Daoy (cell line): ENCODE data around the gene PLD1. TPM values are rescaled to one million over a fixed set of nuclear protein-coding genes. Genes with fewer than 3 reads are reported as not detected.

Experiments
- DNase-seq: peaks from one replicate; pipeline ENCODE4 v3.0.0-alpha.2; 2015; ENCODE audit warnings: low read depth
- total RNA-seq: library from RNA; depleted of rRNA; stranded (reverse); fragments of >200 nt; shearing (Covaris generic); gene quantifications from 2 replicates; pipeline ENCODE4 v1.2.3, GENCODE V29; 2014

Gene PLD1
- total RNA-seq, 1 experiment from 2014 or later = 5.7 TPM

GRCh38 chr3:171797873-171798272 lies 12.4 kb downstream of the PLD1 start:
- no peak for DNase-seq

GRCh38 chr3:171797265-171797679 lies 13.0 kb downstream of the PLD1 start:
- no peak for DNase-seq

GRCh38 chr3:171796625-171797264 lies 13.5 kb downstream of the PLD1 start:
- DNase-seq = no peak

- DNase-seq = no peak
Observed at GRCh38 chr3:171792531-171792930, 17.8 kb downstream of the PLD1 start.

- DNase-seq = peak; percentile 84
Observed at GRCh38 chr3:171791692-171792076, 18.6 kb downstream of the PLD1 start.

GRCh38 chr3:171790898-171791691 lies 19.2 kb downstream of the PLD1 start:
- DNase-seq = peak; percentile 56

- peak; percentile 41 for DNase-seq
Observed at GRCh38 chr3:171790574-171790897, 19.7 kb downstream of the PLD1 start.

- no peak for DNase-seq
Observed at GRCh38 chr3:171789759-171790505, 20.4 kb downstream of the PLD1 start.

GRCh38 chr3:171788546-171789351 lies 21.5 kb downstream of the PLD1 start:
- peak; percentile 70 for DNase-seq

GRCh38 chr3:171786997-171787396 lies 23.3 kb downstream of the PLD1 start:
- no peak for DNase-seq

- DNase-seq = no peak
Observed at GRCh38 chr3:171784937-171785336, 25.3 kb downstream of the PLD1 start.

GRCh38 chr3:171784387-171784786 lies 25.9 kb downstream of the PLD1 start:
- DNase-seq = no peak

GRCh38 chr3:171783626-171784025 lies 26.7 kb downstream of the PLD1 start:
- no peak for DNase-seq

- no peak for DNase-seq
Observed at GRCh38 chr3:171783086-171783485, 27.2 kb downstream of the PLD1 start.

GRCh38 chr3:171782617-171783016 lies 27.7 kb downstream of the PLD1 start:
- no peak for DNase-seq

- peak; percentile 75 for DNase-seq
Observed at GRCh38 chr3:171781711-171782127, 28.6 kb downstream of the PLD1 start.

- no peak for DNase-seq
Observed at GRCh38 chr3:171778493-171778892, 31.8 kb downstream of the PLD1 start.

GRCh38 chr3:171777596-171777995 lies 32.7 kb downstream of the PLD1 start:
- no peak for DNase-seq

- DNase-seq = peak; percentile 42
Observed at GRCh38 chr3:171776839-171777583, 33.3 kb downstream of the PLD1 start.

GRCh38 chr3:171776411-171776810 lies 33.9 kb downstream of the PLD1 start:
- DNase-seq = peak; percentile 35

GRCh38 chr3:171775943-171776342 lies 34.3 kb downstream of the PLD1 start:
- DNase-seq = no peak
